GM12891 (cell line): ENCODE results near the gene FHIP1B.

Experiments used
- PAX5 ChIP-seq: IDR thresholded peaks from 2 replicates; pipeline ENCODE4 v1.6.1; 2011; ENCODE audit warnings: low read length, moderate library complexity, mild to moderate bottlenecking; ENCODE audit not compliant: insufficient read depth, severe bottlenecking
- POLR2A ChIP-seq: IDR thresholded peaks from 2 replicates; pipeline ENCODE4 v1.6.1; 2011; ENCODE audit warnings: low read depth, low read length, control low read depth
- POLR2AphosphoS5 ChIP-seq: IDR thresholded peaks from 2 replicates; pipeline ENCODE4 v1.6.1; 2011; ENCODE audit warnings: low read depth, low read length, control low read depth
- POU2F2 ChIP-seq: IDR thresholded peaks from 2 replicates; pipeline ENCODE4 v1.6.1; 2011; ENCODE audit warnings: low read depth, mild to moderate bottlenecking, control low read depth, low read length, moderate library complexity
- SPI1 ChIP-seq: IDR thresholded peaks from 2 replicates; pipeline ENCODE4 v1.6.1; 2011; ENCODE audit warnings: low read depth, low read length, control low read depth
- TAF1 ChIP-seq: IDR thresholded peaks from 2 replicates; pipeline ENCODE4 v1.6.1; 2011; ENCODE audit warnings: low read depth, low read length, control low read depth

DNA sequence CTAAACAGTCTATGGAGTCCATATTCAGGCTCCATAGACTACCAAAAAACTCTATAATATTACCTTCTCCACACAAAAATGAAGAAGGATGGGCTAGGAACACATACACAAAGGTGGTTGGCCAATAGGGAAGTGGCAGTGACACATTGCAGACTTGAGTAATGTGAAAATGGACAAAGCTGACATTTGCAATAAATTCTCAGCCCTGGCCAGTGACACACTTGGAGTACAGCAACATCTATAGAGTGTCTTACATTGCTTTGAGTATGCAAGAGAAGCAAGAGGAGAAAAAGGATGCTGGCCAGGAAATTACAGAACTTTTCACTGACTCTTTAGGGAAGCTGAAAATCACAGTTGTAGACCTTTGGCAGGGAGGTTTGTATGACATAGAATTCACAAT is 42.7 kb downstream of the FHIP1B start:
- TF ChIP-seq POLR2A (no peak), POU2F2 (no peak), TAF1 (no peak), POLR2AphosphoS5 (no peak), SPI1 (no peak), PAX5 (no peak)
